Chondrocyte (in vitro differentiated cells): ENCODE data around the gene MACROD2. TPM values are rescaled to one million over a fixed set of nuclear protein-coding genes. Genes with fewer than 3 reads are reported as not detected.

ENCODE experiments used
- DNase-seq: peaks from one replicate; pipeline ENCODE4 v3.0.0; 2021; ENCODE audit warnings: mixed read lengths, low spot score
- H3K27ac Mint-ChIP-seq: one replicate; pipeline ENCODE4 v1.8.0; 2021; ENCODE audit warnings: mild to moderate bottlenecking, moderate library complexity, mixed read lengths; ENCODE audit not compliant: unreplicated experiment
- H3K27me3 Mint-ChIP-seq: 2 replicates; pipeline ENCODE4 v1.8.0; 2021; ENCODE audit warnings: low read depth, mixed read lengths
- H3K36me3 Mint-ChIP-seq: 2 replicates; pipeline ENCODE4 v1.8.0; 2021; ENCODE audit warnings: low read depth, mixed read lengths
- H3K4me1 Mint-ChIP-seq: 2 replicates; pipeline ENCODE4 v1.8.0; 2021; ENCODE audit warnings: low read depth, mild to moderate bottlenecking, mixed read lengths
- H3K4me3 Mint-ChIP-seq: one replicate; pipeline ENCODE4 v1.8.0; 2021; ENCODE audit warnings: mild to moderate bottlenecking, moderate library complexity, mixed read lengths; ENCODE audit not compliant: unreplicated experiment
- H3K9me3 Mint-ChIP-seq: 2 replicates; pipeline ENCODE4 v1.8.0; 2021; ENCODE audit warnings: low read depth, mixed read lengths
- CTCF ChIP-seq: fragments of 200-600 bp; sonication (generic); IDR thresholded peaks from 2 replicates; pipeline ENCODE4 v1.5.0; 2021; ENCODE audit warnings: antibody characterized with exemption, mild to moderate bottlenecking, moderate library complexity
- total RNA-seq: library from RNA; stranded (reverse); gene quantifications from 3 replicates; pipeline ENCODE4 v1.2.1, GENCODE V29; 2021

MACROD2 gene
- total RNA-seq, 1 donor from 2014 or later: 3.2 TPM

- peaks cover 3% of the 10 kb centered on the region for H3K27me3 Mint-ChIP-seq
- no peaks in the 10 kb centered on the region for H3K36me3 Mint-ChIP-seq
- no peak overlapping the region for H3K27ac Mint-ChIP-seq
- H3K9me3 Mint-ChIP-seq: peaks cover 11% of the 10 kb centered on the region
- H3K4me1 Mint-ChIP-seq: peaks cover 4% of the 10 kb centered on the region
- no peak overlapping the region for H3K4me3 Mint-ChIP-seq
- no peak for DNase-seq
- TF ChIP-seq CTCF: no peak
Measured at GRCh38 chr20:16064989-16065707, 2069.8 kb downstream of the MACROD2 start.

GRCh38 chr20:16066571-16066970 is 2071.3 kb downstream of the MACROD2 start:
- H3K9me3 Mint-ChIP-seq: peaks cover 20% of the 10 kb centered on the region
- H3K36me3 Mint-ChIP-seq: no peaks in the 10 kb centered on the region
- no peak for DNase-seq
- TF ChIP-seq CTCF: no peak
- H3K27ac Mint-ChIP-seq: no peak overlapping the region
- H3K4me3 Mint-ChIP-seq: no peak overlapping the region
- peaks cover 3% of the 10 kb centered on the region for H3K27me3 Mint-ChIP-seq
- H3K4me1 Mint-ChIP-seq: peaks cover 4% of the 10 kb centered on the region

GRCh38 chr20:16069389-16070010 is 2074.2 kb downstream of the MACROD2 start:
- no peak overlapping the region for H3K4me3 Mint-ChIP-seq
- TF ChIP-seq CTCF: no peak
- H3K27me3 Mint-ChIP-seq: no peaks in the 10 kb centered on the region
- DNase-seq: no peak
- H3K27ac Mint-ChIP-seq: no peak overlapping the region
- peaks cover 4% of the 10 kb centered on the region for H3K4me1 Mint-ChIP-seq
- H3K36me3 Mint-ChIP-seq: no peaks in the 10 kb centered on the region
- H3K9me3 Mint-ChIP-seq: peaks cover 26% of the 10 kb centered on the region

- Mint-ChIP-seq H3K36me3 (no peaks in the 10 kb centered on the region), H3K4me1 (no peaks in the 10 kb centered on the region), H3K4me3 (no peak overlapping the region), H3K27ac (no peak overlapping the region), H3K27me3 (no peaks in the 10 kb centered on the region), H3K9me3 (peaks cover 24% of the 10 kb centered on the region)
- no peak for DNase-seq
- no peak for TF ChIP-seq CTCF
Measured at GRCh38 chr20:16072220-16072619, 2076.9 kb downstream of the MACROD2 start.

GRCh38 chr20:16078172-16078898 is 2083.0 kb downstream of the MACROD2 start:
- no peak for TF ChIP-seq CTCF
- no peaks in the 10 kb centered on the region for H3K36me3 Mint-ChIP-seq
- H3K4me1 Mint-ChIP-seq: no peaks in the 10 kb centered on the region
- H3K9me3 Mint-ChIP-seq: peaks cover 5% of the 10 kb centered on the region
- H3K27me3 Mint-ChIP-seq: no peaks in the 10 kb centered on the region
- H3K4me3 Mint-ChIP-seq: no peak overlapping the region
- DNase-seq: no peak
- no peak overlapping the region for H3K27ac Mint-ChIP-seq
